Measurements from ENCODE around the gene PRKX.
"Not testable (repeated sequence)": the region's sequence is repeated elsewhere in the genome, so short reads cannot be mapped to it uniquely, and the experiment has no call there.

The PRKX gene

DNA sequence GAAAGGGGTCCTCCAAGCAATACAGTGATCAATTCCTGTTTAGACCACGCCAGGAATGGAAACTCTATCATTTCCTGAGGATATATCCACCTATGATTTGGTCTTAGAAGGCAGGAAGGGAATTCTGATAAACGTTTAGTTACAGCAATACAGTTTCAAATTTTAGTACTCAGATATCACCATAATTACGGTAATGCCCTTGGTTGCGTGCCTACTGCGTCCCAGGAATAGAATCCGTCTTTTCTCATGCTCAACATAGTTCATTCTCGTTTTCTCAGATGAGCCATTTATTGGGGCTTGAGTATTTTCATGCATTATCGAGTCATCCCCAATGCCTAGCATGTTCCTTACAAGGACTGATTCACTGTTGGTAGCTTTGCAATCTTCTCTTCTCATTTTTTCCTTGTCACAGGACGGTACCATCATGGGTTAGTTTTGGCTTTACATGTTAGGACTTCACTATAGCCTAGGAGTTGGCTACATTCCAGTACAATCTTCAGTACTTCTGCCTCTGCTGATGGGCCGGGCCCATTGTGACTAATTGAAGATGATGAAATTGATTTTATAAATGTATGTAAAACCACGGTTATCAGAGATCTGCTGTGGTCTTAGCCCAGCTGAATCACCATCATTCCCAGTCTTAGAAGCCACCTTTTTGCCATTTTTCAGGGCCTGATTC, 4.4 kb upstream of the PRKX start:
- Histone ChIP-seq H3K27ac (ENCODE audit: low read length) (no peak overlapping the region), H2AFZ (ENCODE audit: low read depth, low read length) (no peak overlapping the region), H4K20me1 (ENCODE audit: insufficient read depth, low read length) (no peaks in the 10 kb centered on the region), H3K4me3 (ENCODE audit: low read depth in 1 of 2, low read length in 2 of 2) (no peak overlapping the region), H3K9me3 (ENCODE audit: insufficient read depth, low read length, severe bottlenecking) (no peaks in the 10 kb centered on the region), H3K27me3 (ENCODE audit: insufficient read depth, low read length, poor library complexity) (no peaks in the 10 kb centered on the region), H3K79me2 (ENCODE audit: insufficient read depth, low read length) (peaks cover 2% of the 10 kb centered on the region), H3K4me2 (ENCODE audit: insufficient read depth, low read length) (no peak overlapping the region), H3K9ac (ENCODE audit: low read depth, low read length) (no peak overlapping the region), H3K4me1 (ENCODE audit: insufficient read depth, low read length) (peaks cover 5% of the 10 kb centered on the region), H3K36me3 (ENCODE audit: insufficient read depth, low read length) (no peaks in the 10 kb centered on the region)
- no peak for ATAC-seq (ENCODE audit: insufficient read depth, low read depth)
- DNase-seq, result no peak
- no peak for TF ChIP-seq EZH2 (IDR thresholded peaks at IDR 0.05; ENCODE audit: borderline replicate concordance, low read depth, low read length, severe bottlenecking)
- TF ChIP-seq, protein P1, sequence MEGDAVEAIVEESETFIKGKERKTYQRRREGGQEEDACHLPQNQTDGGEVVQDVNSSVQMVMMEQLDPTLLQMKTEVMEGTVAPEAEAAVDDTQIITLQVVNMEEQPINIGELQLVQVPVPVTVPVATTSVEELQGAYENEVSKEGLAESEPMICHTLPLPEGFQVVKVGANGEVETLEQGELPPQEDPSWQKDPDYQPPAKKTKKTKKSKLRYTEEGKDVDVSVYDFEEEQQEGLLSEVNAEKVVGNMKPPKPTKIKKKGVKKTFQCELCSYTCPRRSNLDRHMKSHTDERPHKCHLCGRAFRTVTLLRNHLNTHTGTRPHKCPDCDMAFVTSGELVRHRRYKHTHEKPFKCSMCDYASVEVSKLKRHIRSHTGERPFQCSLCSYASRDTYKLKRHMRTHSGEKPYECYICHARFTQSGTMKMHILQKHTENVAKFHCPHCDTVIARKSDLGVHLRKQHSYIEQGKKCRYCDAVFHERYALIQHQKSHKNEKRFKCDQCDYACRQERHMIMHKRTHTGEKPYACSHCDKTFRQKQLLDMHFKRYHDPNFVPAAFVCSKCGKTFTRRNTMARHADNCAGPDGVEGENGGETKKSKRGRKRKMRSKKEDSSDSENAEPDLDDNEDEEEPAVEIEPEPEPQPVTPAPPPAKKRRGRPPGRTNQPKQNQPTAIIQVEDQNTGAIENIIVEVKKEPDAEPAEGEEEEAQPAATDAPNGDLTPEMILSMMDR (IDR thresholded peaks at IDR 0.05; ENCODE audit: borderline replicate concordance, extremely low read depth, low read length, poor library complexity, severe bottlenecking), result no peak

DNA sequence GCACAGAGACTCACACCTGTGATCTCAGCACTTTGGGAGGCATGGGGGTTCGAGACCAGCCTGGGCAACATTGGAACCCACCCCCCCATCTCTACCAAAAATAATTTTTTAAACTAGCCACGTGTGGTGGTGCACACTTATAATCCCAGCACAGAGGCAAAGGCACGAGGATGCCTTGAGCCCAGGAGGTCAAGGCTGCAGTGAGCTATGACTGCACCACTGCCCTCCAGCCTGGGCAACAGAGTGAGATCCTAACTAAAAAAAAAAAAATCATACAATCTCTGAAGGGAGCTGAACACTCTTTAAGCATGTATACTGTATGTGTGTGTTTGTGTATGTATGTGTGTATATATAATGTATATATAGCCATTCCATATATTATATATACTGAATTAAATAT, 2.5 kb upstream of the PRKX start:
- Histone ChIP-seq H3K9ac (ENCODE audit: low read depth, low read length) (no peak overlapping the region), H3K27ac (ENCODE audit: low read length) (no peak overlapping the region), H3K4me3 (ENCODE audit: low read depth in 1 of 2, low read length in 2 of 2) (no peak overlapping the region), H3K36me3 (ENCODE audit: insufficient read depth, low read length) (no peaks in the 10 kb centered on the region), H3K4me2 (ENCODE audit: insufficient read depth, low read length) (no peak overlapping the region), H4K20me1 (ENCODE audit: insufficient read depth, low read length) (peaks cover 11% of the 10 kb centered on the region; the same call in 1 of the 2 replicates), H2AFZ (ENCODE audit: low read depth, low read length) (no peak overlapping the region), H3K27me3 (ENCODE audit: insufficient read depth, low read length, poor library complexity) (no peaks in the 10 kb centered on the region), H3K4me1 (ENCODE audit: insufficient read depth, low read length) (peaks cover 22% of the 10 kb centered on the region), H3K9me3 (ENCODE audit: insufficient read depth, low read length, severe bottlenecking) (no peaks in the 10 kb centered on the region), H3K79me2 (ENCODE audit: insufficient read depth, low read length) (peaks cover 22% of the 10 kb centered on the region)
- ATAC-seq (ENCODE audit: insufficient read depth, low read depth) (no peak), DNase-seq (no peak)
- no peak for TF ChIP-seq EZH2 (IDR thresholded peaks at IDR 0.05; ENCODE audit: borderline replicate concordance, low read depth, low read length, severe bottlenecking)
- TF ChIP-seq, protein P1 (IDR thresholded peaks at IDR 0.05; ENCODE audit: borderline replicate concordance, extremely low read depth, low read length, poor library complexity, severe bottlenecking), result no peak

DNA sequence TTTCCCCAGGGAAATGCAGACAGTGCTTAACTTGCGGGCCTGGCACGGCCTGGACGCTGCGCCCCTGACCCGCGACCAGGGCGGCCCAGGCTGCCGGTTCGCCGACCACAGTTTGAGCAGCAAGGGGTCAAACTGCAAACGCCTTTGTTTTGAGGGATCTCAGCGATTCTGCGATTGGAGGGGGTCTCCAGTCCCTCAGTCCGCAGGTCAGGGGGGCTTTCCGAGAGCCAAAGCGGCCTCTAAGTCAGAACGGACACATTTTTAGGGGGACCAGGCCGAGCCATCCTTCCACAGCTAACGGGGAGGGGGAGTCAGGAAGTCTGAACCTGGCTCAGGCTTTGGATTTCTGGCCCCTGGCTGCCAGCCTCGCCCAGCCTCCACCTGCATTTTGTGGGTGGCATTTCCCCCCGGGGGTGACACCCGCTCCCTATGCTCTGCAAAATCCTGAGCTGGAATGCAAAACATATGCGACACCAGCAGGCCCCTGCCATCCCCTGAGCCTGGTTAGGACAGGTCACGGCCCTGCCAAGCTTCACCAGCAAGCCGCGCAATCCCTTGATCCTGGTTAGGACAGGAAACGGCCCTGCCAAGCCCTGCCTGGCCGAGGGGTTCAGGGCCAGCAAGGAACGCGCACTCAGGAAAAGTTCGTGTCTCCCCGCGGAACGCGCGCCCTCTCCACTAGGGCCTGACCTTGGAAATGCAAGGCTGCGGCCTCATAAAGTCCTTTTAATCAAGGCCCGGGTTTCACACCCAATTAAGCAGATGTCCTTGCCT, 1.4 kb upstream of the PRKX start:
- H3K9me3 ChIP-seq (ENCODE audit: insufficient read depth, low read length, severe bottlenecking); DNase-seq; H3K9ac ChIP-seq (ENCODE audit: low read depth, low read length); H2AFZ ChIP-seq (ENCODE audit: low read depth, low read length); ATAC-seq (ENCODE audit: insufficient read depth, low read depth); H3K4me2 ChIP-seq (ENCODE audit: insufficient read depth, low read length); H3K4me3 ChIP-seq (ENCODE audit: low read depth in 1 of 2, low read length in 2 of 2); H3K27ac ChIP-seq (ENCODE audit: low read length); H3K27me3 ChIP-seq (ENCODE audit: insufficient read depth, low read length, poor library complexity); H3K36me3 ChIP-seq (ENCODE audit: insufficient read depth, low read length): not testable (repeated sequence)
- H3K4me1 ChIP-seq (ENCODE audit: insufficient read depth, low read length), result peaks cover 25% of the 10 kb centered on the region
- peaks cover 13% of the 10 kb centered on the region; the same call in 1 of the 2 replicates for H4K20me1 ChIP-seq (ENCODE audit: insufficient read depth, low read length)
- H3K79me2 ChIP-seq (ENCODE audit: insufficient read depth, low read length), result peaks cover 31% of the 10 kb centered on the region

DNA sequence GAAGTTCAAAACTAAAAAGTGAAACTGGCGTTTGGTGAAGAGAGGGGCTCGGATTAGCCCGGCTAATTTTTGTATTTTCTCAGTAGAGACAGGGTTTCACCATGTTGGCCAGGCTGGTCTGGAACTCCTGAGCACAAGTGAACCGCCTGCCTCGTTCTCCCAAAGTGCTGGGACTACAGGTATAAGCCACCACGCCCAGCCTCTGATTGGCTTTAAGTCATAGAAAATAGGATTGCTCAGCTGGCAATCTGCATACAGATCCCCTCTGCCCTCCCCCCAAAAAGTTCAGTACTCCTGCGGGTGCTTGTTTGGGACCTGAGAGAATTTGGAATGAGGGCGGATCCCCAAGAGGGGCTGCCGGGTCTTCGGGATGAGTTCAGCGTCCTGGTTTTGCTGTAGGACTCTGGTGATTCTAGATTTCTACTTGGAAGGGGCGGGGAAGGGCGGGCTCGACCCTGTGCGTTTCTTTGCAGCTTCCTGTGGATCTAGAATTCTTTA, 537 bp upstream of the PRKX start:
- Histone ChIP-seq H3K27me3 (ENCODE audit: insufficient read depth, low read length, poor library complexity) (no peaks in the 10 kb centered on the region), H3K36me3 (ENCODE audit: insufficient read depth, low read length) (no peaks in the 10 kb centered on the region), H3K9ac (ENCODE audit: low read depth, low read length) (peak overlapping the region; percentile 79), H4K20me1 (ENCODE audit: insufficient read depth, low read length) (peaks cover 13% of the 10 kb centered on the region; the same call in 1 of the 2 replicates), H3K9me3 (ENCODE audit: insufficient read depth, low read length, severe bottlenecking) (no peaks in the 10 kb centered on the region), H3K79me2 (ENCODE audit: insufficient read depth, low read length) (peaks cover 40% of the 10 kb centered on the region), H3K27ac (ENCODE audit: low read length) (peak overlapping the region; percentile 64), H3K4me2 (ENCODE audit: insufficient read depth, low read length) (peak overlapping the region; percentile 70), H3K4me3 (ENCODE audit: low read depth in 1 of 2, low read length in 2 of 2) (peak overlapping the region; percentile 27 to 76; a peak in 3 of 4 replicates), H3K4me1 (ENCODE audit: insufficient read depth, low read length) (peaks cover 25% of the 10 kb centered on the region), H2AFZ (ENCODE audit: low read depth, low read length) (peak overlapping the region; percentile 78)
- TF ChIP-seq, protein P1 (IDR thresholded peaks at IDR 0.05; ENCODE audit: borderline replicate concordance, extremely low read depth, low read length, poor library complexity, severe bottlenecking), result no peak
- TF ChIP-seq EZH2 (IDR thresholded peaks at IDR 0.05; ENCODE audit: borderline replicate concordance, low read depth, low read length, severe bottlenecking), result no peak
- ATAC-seq (ENCODE audit: insufficient read depth, low read depth) (no peak), DNase-seq (no peak)
